ENCODE data around the gene ACBD4. TPM values are rescaled to one million over a fixed set of nuclear protein-coding genes. Genes with fewer than 3 reads are reported as not detected.
A peak's percentile ranks its signal among the peaks of the same experiment; 100 is the strongest.

ACBD4 gene
- total RNA-seq, 1 experiment from 2014 or later: 1.4 TPM

- TF ChIP-seq EZH2 (IDR thresholded peaks at IDR 0.05; ENCODE audit: borderline replicate concordance, low read depth, low read length, poor library complexity, severe bottlenecking): no peak
- TF ChIP-seq, protein P1, sequence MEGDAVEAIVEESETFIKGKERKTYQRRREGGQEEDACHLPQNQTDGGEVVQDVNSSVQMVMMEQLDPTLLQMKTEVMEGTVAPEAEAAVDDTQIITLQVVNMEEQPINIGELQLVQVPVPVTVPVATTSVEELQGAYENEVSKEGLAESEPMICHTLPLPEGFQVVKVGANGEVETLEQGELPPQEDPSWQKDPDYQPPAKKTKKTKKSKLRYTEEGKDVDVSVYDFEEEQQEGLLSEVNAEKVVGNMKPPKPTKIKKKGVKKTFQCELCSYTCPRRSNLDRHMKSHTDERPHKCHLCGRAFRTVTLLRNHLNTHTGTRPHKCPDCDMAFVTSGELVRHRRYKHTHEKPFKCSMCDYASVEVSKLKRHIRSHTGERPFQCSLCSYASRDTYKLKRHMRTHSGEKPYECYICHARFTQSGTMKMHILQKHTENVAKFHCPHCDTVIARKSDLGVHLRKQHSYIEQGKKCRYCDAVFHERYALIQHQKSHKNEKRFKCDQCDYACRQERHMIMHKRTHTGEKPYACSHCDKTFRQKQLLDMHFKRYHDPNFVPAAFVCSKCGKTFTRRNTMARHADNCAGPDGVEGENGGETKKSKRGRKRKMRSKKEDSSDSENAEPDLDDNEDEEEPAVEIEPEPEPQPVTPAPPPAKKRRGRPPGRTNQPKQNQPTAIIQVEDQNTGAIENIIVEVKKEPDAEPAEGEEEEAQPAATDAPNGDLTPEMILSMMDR (conservative IDR thresholded peaks at IDR 0.05; ENCODE audit: low read depth, low read length): no peak
- ChIA-PET CTCF (no interaction called here), POLR2A (ENCODE audit: low non-redundant PET) (no interaction called here)
- Histone ChIP-seq H3K36me3 (ENCODE audit: insufficient read depth, low read length, poor library complexity, severe bottlenecking) (no peaks in the 10 kb centered on the region), H3K9me3 (ENCODE audit: low read depth, low read length, poor library complexity, severe bottlenecking) (no peaks in the 10 kb centered on the region), H3K4me1 (ENCODE audit: insufficient read depth, low read length, poor library complexity, severe bottlenecking) (peaks cover 18% of the 10 kb centered on the region), H3K4me3 (ENCODE audit: low read depth, low read length, poor library complexity, severe bottlenecking) (no peak overlapping the region), H3K27ac (ENCODE audit: low read depth, low read length, poor library complexity, severe bottlenecking) (no peak overlapping the region), H3K27me3 (replicated peaks; ENCODE audit: insufficient read depth, low read depth, low read length, poor library complexity) (no peaks in the 10 kb centered on the region)
- no TSS peak for BruUV-seq (replicated peaks)
- intact Hi-C loops (cut with micrococcal nuclease; ENCODE audit: unreplicated experiment): loop anchor here (10.0 kb wide), 1 partner anchor 245 kb away; no protein-coding TSS in a partner anchor
- DNase-seq (ENCODE audit: low spot score): no peak
These were observed 4.0 kb downstream of the ACBD4 start for GRCh38 chr17:45139533-45139920.

DNA sequence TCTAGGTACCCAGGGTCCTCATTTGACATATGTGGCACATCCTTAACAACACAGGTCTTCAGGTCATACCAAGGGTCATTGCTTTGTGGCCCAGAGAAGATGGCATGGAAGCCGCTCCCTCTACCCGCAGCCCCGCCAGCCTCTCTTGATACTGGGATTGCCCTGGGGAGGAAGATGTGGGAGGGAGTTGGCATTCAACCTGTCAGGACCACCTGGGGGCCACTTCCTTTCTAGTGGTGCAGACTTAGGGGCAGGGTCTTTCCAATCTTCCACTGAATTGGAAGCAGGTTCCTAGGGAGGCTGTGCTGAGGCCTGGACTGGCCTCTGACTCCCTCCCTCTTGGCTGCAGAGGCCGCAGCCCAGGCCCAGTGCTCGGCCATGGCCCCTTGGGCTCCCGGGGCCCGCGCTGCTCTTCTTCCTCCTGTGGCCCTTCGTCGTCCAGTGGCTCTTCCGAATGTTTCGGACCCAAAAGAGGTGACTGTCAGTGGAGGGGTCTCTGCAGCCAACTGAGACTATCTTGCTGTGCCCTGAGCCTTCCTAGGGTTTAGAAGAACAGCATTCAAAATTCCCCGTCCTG, 7.7 kb downstream of the ACBD4 start:
- Histone ChIP-seq H3K36me3 (ENCODE audit: insufficient read depth, low read length, poor library complexity, severe bottlenecking) (no peaks in the 10 kb centered on the region), H3K27ac (ENCODE audit: low read depth, low read length, poor library complexity, severe bottlenecking) (peak overlapping the region; percentile 61), H3K9me3 (ENCODE audit: low read depth, low read length, poor library complexity, severe bottlenecking) (no peaks in the 10 kb centered on the region), H3K4me1 (ENCODE audit: insufficient read depth, low read length, poor library complexity, severe bottlenecking) (peaks cover 20% of the 10 kb centered on the region), H3K27me3 (replicated peaks; ENCODE audit: insufficient read depth, low read depth, low read length, poor library complexity) (no peaks in the 10 kb centered on the region), H3K4me3 (ENCODE audit: low read depth, low read length, poor library complexity, severe bottlenecking) (peak overlapping the region; percentile 15)
- no peak for TF ChIP-seq EZH2 (IDR thresholded peaks at IDR 0.05; ENCODE audit: borderline replicate concordance, low read depth, low read length, poor library complexity, severe bottlenecking)
- TF ChIP-seq, protein P1 (conservative IDR thresholded peaks at IDR 0.05; ENCODE audit: low read depth, low read length): no peak
- ChIA-PET POLR2A (ENCODE audit: low non-redundant PET) (no interaction called here), CTCF (interaction anchor here (1.6 kb wide), 1 partner anchor 8 kb away, joined by 14 read pairs; the partner anchor contains the start of gene ACBD4)
- intact Hi-C loops (cut with micrococcal nuclease; ENCODE audit: unreplicated experiment): no loop called here
- DNase-seq (ENCODE audit: low spot score): no peak
- BruUV-seq (replicated peaks): no TSS peak

DNA sequence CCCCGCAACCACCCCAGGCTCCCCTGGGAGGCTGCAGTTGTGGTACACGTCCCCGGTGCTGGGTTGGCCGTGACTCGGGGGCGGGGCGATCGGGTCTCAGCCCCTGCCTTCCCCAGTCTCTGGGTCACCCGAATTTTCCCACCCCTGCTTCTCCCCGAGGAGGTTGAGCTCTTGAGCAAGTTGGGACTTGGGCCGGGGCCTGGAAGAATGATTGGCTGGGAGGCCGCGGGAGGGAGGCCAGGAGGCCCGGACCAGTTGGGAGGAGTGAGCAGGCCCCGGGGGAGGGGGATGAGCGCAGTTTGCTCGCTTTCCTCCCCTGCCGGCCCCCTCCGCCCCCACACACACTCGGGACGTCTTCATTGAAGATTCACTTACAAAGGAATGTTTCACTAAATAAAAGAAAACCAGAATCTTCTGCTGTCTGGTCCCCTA, 8.3 kb downstream of the ACBD4 start:
- intact Hi-C loops (cut with micrococcal nuclease; ENCODE audit: unreplicated experiment): no loop called here
- Histone ChIP-seq H3K4me1 (ENCODE audit: insufficient read depth, low read length, poor library complexity, severe bottlenecking) (peaks cover 20% of the 10 kb centered on the region), H3K36me3 (ENCODE audit: insufficient read depth, low read length, poor library complexity, severe bottlenecking) (no peaks in the 10 kb centered on the region), H3K27me3 (replicated peaks; ENCODE audit: insufficient read depth, low read depth, low read length, poor library complexity) (no peaks in the 10 kb centered on the region), H3K9me3 (ENCODE audit: low read depth, low read length, poor library complexity, severe bottlenecking) (no peaks in the 10 kb centered on the region), H3K4me3 (ENCODE audit: low read depth, low read length, poor library complexity, severe bottlenecking) (peak overlapping the region; percentile 15), H3K27ac (ENCODE audit: low read depth, low read length, poor library complexity, severe bottlenecking) (peak overlapping the region; percentile 61)
- peak; percentile 68 for DNase-seq (ENCODE audit: low spot score)
- ChIA-PET CTCF (interaction anchor here (1.6 kb wide), 1 partner anchor 8 kb away, joined by 14 read pairs; the partner anchor contains the start of gene ACBD4), POLR2A (ENCODE audit: low non-redundant PET) (interaction anchor here (0.6 kb wide), 1 partner anchor 1044 kb away, joined by 16 read pairs; no protein-coding TSS in a partner anchor)
- TF ChIP-seq EZH2 (IDR thresholded peaks at IDR 0.05; ENCODE audit: borderline replicate concordance, low read depth, low read length, poor library complexity, severe bottlenecking): no peak
- TF ChIP-seq, protein P1 (conservative IDR thresholded peaks at IDR 0.05; ENCODE audit: low read depth, low read length): no peak
- no TSS peak for BruUV-seq (replicated peaks)
